Upper lobe of left lung (tissue), 6 donors: ENCODE measurements around the gene CRTC1. TPM values are rescaled to one million over a fixed set of nuclear protein-coding genes. Genes with fewer than 3 reads are reported as not detected.

Source experiments
- ATAC-seq, 2 donors: fragments of 200-7000 bp; cut with Tn5 transposase; one replicate each; pipeline ENCODE4 v1.9.1; 2022; ENCODE audit warnings: mild to moderate bottlenecking in 2 of 2, moderate library complexity in 2 of 2; ENCODE audit not compliant: low FRiP score in 2 of 2
- DNase-seq, 2 donors: peaks; one replicate each; pipeline ENCODE4 v3.0.0-alpha.2; 2019 to 2020
- H3K27ac ChIP-seq, 4 donors: fragments of 200-600 bp; sonication (generic); one replicate each; pipeline ENCODE4 v1.5.1; 2016 to 2019
- H3K27me3 ChIP-seq, 4 donors: fragments of 200-600 bp; sonication (generic); one replicate each; pipeline ENCODE4 v1.5.1; 2017 to 2019
- H3K36me3 ChIP-seq, 4 donors: fragments of 200-600 bp; sonication (generic); one replicate each; pipeline ENCODE4 v1.5.1; 2016 to 2019
- H3K4me1 ChIP-seq, 4 donors: fragments of 200-600 bp; sonication (generic); one replicate each; pipeline ENCODE4 v1.5.1; 2018 to 2019
- H3K4me3 ChIP-seq, 4 donors: fragments of 200-600 bp; sonication (generic); one replicate each; pipeline ENCODE4 v1.5.1; 2017 to 2019; ENCODE audit warnings: mild to moderate bottlenecking in 2 of 4, moderate library complexity in 1 of 4
- H3K9me3 ChIP-seq, 4 donors: fragments of 200-600 bp; sonication (generic); one replicate each; pipeline ENCODE4 v1.5.1; 2018 to 2019
- CTCF ChIP-seq, 6 experiments: fragments of 450-650 bp in 4 of 6; fragments of 200-600 bp in 2 of 6; sonication (generic) in 2 of 6; IDR thresholded peaks; one replicate each; pipeline ENCODE4 v1.5.1; 2016 to 2019; ENCODE audit warnings: antibody characterized with exemption in 6 of 6
- EP300 ChIP-seq, 4 donors: sonication (generic); formaldehyde crosslinking; IDR thresholded peaks; one replicate each; pipeline ENCODE4 v1.5.1; 2017; ENCODE audit warnings: antibody characterized with exemption in 4 of 4, control low read depth in 2 of 4
- POLR2A ChIP-seq, 4 donors: fragments of 450-650 bp; IDR thresholded peaks; one replicate each; pipeline ENCODE4 v1.5.1; 2016 to 2017; ENCODE audit warnings: antibody characterized with exemption in 4 of 4, mild to moderate bottlenecking in 2 of 4
- POLR2AphosphoS5 ChIP-seq, 2 donors: sonication (generic); formaldehyde crosslinking; IDR thresholded peaks; one replicate each; pipeline ENCODE4 v1.5.1; 2017; ENCODE audit warnings: antibody characterized with exemption in 2 of 2
- WGBS, 2 donors: methylation state at CpG; one replicate each; pipeline ENCODE4 v1.1.5; 2017 to 2018; 5-methylcytosine and 5-hydroxymethylcytosine counted together
- total RNA-seq, 6 donors: library from RNA; depleted of rRNA in 4 of 6; stranded (reverse); fragments of >200 nt in 4 of 6; gene quantifications; one replicate each; pipeline versions ENCODE4 v1.1.0 to v1.2.1, GENCODE V29; 2016 to 2021
- donor health status: DM: no; HTN: no; CAD: no; lungs with moderate emphysema.
- donor health status: DM: no; HTN: yes; CAD: no; lungs with severe emphysema.

The CRTC1 gene
- total RNA-seq, 6 donors from 2014 or later: 5.9 to 27.2 (median 15.6) TPM

- no peak for DNase-seq
- peaks cover 13 to 22% (median 18%) of the 10 kb centered on the region in 4 donors for H3K4me1 ChIP-seq
- peaks cover 0 to 30% (median 23%) of the 10 kb centered on the region in 4 donors for H3K27me3 ChIP-seq
- ATAC-seq: no peak
- no peaks in the 10 kb centered on the region for H3K9me3 ChIP-seq
- 92 to 95% methylated on average over 6 of the region's 6 CpGs for WGBS, 2 donors
- no peak overlapping the region for H3K27ac ChIP-seq
- TF ChIP-seq POLR2AphosphoS5 (IDR thresholded peaks at IDR 0.05) (no peak), EP300 (IDR thresholded peaks at IDR 0.05) (no peak), CTCF (IDR thresholded peaks at IDR 0.05) (no peak), POLR2A (IDR thresholded peaks at IDR 0.05) (no peak)
- no peaks in the 10 kb centered on the region for H3K36me3 ChIP-seq
- H3K4me3 ChIP-seq: no peak overlapping the region
Measured at GRCh38 chr19:18794692-18795091, 111.2 kb downstream of the CRTC1 start.

GRCh38 chr19:18795540-18795939, 112.1 kb downstream of the CRTC1 start:
- ATAC-seq: peak in 1 of 2 donors; percentile 75
- TF ChIP-seq CTCF (IDR thresholded peaks at IDR 0.05) (no peak), EP300 (IDR thresholded peaks at IDR 0.05) (no peak), POLR2A (IDR thresholded peaks at IDR 0.05) (no peak), POLR2AphosphoS5 (IDR thresholded peaks at IDR 0.05) (no peak)
- Histone ChIP-seq H3K9me3 (no peaks in the 10 kb centered on the region), H3K27me3 (peaks cover 0 to 21% (median 15%) of the 10 kb centered on the region in 4 donors), H3K27ac (no peak overlapping the region), H3K4me3 (no peak overlapping the region), H3K36me3 (no peaks in the 10 kb centered on the region), H3K4me1 (peaks cover 5 to 14% (median 10%) of the 10 kb centered on the region in 4 donors)
- WGBS, 2 donors: 19 to 50% methylated on average over 1 to 18 of the region's 21 CpGs
- peak in 1 of 2 donors; percentile 85 for DNase-seq

- H3K4me1 ChIP-seq: peaks cover 0 to 7% (median 3%) of the 10 kb centered on the region in 4 donors
Measured at GRCh38 chr19:18796239-18796638, 112.8 kb downstream of the CRTC1 start.

DNA sequence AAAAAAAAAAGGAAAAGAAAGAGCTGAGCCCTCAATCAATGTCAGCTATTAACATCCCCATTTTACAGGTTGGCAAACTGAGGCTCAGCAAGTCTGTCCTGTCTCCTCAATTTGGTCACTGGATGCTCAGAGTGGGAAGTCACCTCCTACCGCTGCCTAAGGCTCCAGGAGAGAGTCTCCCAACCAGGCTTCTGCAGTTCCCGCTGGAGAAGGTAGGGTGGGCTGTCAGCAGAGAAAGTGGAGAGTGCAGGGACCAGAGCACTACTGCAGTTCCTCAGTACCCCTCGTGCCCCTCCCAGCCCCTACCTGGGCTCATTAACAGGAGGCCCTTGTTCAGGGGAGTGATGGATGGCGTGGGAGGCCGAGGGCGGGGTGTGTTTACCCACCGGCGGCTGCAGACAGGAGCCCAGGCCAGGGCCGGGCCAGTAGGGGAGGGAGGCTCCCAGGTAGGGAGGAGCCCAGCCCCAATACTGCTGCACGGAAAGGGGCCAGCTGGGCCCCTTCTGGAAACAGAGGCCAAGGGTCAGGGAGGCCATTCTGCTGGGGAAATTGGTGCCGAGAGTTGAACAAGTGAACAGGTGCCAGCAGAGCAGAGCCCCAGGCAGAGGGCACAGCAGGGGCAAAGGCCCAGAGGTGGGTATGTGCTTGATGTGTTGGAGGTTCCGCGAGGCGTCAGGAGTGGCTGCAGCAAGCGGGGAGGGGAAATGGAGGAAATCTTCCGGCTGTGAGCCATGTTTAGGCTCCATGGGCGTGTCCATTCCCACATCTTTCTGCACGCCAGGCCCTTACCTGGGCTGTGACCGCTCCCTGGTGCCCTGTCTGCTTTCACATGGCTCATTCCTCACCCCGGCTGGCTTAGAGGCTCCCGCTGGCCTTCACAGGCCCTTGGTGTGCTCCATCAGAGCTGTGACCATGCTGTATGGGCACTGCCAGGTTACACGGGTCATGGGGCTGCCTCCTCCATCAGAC, 115.2 kb downstream of the CRTC1 start:
- Histone ChIP-seq H3K4me1 (peaks cover 0 to 6% (median 2%) of the 10 kb centered on the region in 4 donors), H3K27me3 (peaks cover 0 to 7% (median 2%) of the 10 kb centered on the region in 4 donors)

More at GRCh38 chr19:18796239-18796638, 112.8 kb downstream of the CRTC1 start:
- WGBS, 2 donors: 64 to 69% methylated on average over 2 of the region's 2 CpGs
- no peak for DNase-seq
- Histone ChIP-seq H3K4me3 (no peak overlapping the region), H3K27me3 (peaks cover 0 to 14% (median 8%) of the 10 kb centered on the region in 4 donors), H3K27ac (no peak overlapping the region), H3K9me3 (no peaks in the 10 kb centered on the region), H3K36me3 (no peaks in the 10 kb centered on the region)
- no peak for ATAC-seq
- TF ChIP-seq EP300 (IDR thresholded peaks at IDR 0.05) (no peak), POLR2AphosphoS5 (IDR thresholded peaks at IDR 0.05) (no peak), CTCF (IDR thresholded peaks at IDR 0.05) (no peak), POLR2A (IDR thresholded peaks at IDR 0.05) (no peak)

More for the DNA sequence above, 115.2 kb downstream of the CRTC1 start:
- H3K9me3 ChIP-seq: no peaks in the 10 kb centered on the region
- no peak for ATAC-seq
- H3K4me3 ChIP-seq: no peak overlapping the region
- no peak for DNase-seq
- H3K36me3 ChIP-seq: no peaks in the 10 kb centered on the region
- H3K27ac ChIP-seq: no peak overlapping the region
- 47 to 66% methylated on average over 10 to 22 of the region's 22 CpGs for WGBS, 2 donors
- TF ChIP-seq POLR2A (IDR thresholded peaks at IDR 0.05) (no peak), EP300 (IDR thresholded peaks at IDR 0.05) (no peak), POLR2AphosphoS5 (IDR thresholded peaks at IDR 0.05) (no peak), CTCF (IDR thresholded peaks at IDR 0.05) (no peak)
